PC-3 (cell line): ENCODE results near the gene CD6.

Experiments
- EZH2 ChIP-seq: fragments of 300-600 bp; sonication (generic); IDR thresholded peaks from one replicate; pipeline ENCODE4 v1.6.1; 2017; ENCODE audit warnings: antibody characterized with exemption, mild to moderate bottlenecking, low read length; ENCODE audit not compliant: unreplicated experiment
- TF ChIP-seq, protein P1 (sequence below): fragments of 300-600 bp; sonication (generic); conservative IDR thresholded peaks from 2 replicates; pipeline ENCODE4 v1.5.1; 2017; ENCODE audit warnings: antibody characterized with exemption, low read depth, mild to moderate bottlenecking, low read length

DNA sequence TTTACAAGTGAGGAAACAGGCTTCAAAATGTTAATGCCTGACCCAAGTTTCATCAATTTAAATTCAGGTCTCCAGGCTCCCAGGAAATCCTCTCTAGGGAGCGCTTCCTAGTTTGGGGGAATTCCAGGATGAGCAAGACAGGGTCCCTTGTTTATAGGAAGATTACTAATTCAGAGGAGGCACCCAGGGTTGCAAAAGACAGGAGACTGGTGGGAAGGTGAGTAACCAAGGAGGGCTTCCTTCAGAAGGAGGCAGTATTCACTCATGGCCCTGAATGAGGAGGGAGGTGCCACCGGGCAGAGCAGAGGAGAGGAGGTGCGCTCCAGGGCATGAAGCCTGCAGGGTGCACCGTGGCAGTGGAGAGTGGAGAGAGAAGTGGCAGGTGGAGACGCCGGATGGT, 45.6 kb upstream of the CD6 start:
- TF ChIP-seq EZH2, result no peak
- TF ChIP-seq, protein P1, sequence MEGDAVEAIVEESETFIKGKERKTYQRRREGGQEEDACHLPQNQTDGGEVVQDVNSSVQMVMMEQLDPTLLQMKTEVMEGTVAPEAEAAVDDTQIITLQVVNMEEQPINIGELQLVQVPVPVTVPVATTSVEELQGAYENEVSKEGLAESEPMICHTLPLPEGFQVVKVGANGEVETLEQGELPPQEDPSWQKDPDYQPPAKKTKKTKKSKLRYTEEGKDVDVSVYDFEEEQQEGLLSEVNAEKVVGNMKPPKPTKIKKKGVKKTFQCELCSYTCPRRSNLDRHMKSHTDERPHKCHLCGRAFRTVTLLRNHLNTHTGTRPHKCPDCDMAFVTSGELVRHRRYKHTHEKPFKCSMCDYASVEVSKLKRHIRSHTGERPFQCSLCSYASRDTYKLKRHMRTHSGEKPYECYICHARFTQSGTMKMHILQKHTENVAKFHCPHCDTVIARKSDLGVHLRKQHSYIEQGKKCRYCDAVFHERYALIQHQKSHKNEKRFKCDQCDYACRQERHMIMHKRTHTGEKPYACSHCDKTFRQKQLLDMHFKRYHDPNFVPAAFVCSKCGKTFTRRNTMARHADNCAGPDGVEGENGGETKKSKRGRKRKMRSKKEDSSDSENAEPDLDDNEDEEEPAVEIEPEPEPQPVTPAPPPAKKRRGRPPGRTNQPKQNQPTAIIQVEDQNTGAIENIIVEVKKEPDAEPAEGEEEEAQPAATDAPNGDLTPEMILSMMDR, result peak; percentile 45; the same call in 1 of the 2 replicates
